Measurements from ENCODE around the gene RNU6-7. TPM values are rescaled to one million over a fixed set of nuclear protein-coding genes. Genes with fewer than 3 reads are reported as not detected.

Gene RNU6-7
- not detected for total RNA-seq

DNA sequence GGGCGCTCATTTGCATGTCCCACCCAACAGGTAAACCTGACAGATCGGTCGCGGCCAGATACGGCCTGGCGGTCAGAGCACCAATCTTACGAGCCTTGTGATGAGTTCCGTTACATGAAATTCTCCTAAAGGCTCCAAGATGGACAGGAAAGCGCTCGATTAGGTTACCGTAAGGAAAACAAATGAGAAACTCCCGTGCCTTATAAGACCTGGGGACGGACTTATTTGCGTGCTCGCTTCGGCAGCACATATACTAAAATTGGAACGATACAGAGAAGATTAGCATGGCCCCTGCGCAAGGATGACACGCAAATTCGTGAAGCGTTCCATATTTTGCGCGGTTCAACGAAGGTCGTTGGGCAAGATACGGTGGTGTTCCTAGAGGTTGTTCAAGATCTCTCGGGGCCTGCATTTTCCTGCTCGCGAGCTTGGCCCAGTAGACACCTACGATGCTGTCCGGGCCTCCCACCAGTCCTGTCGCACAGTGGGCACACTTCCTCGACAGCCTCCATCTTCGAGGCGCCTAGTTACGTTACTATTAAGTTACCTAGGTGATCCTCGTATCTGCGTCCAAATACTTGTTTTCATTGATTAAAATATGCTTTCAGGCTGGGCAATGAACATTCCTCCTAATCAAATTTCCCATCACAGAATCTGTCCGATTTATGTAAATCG is at the start of gene RNU6-7:
TSS of gene RNU6-7 (plus strand) at position 230 of the 675 bp plus-strand sequence.
- intact Hi-C loops (cut with DNase I) = no loop called here
- ATAC-seq (peak; percentile 45), DNase-seq (ENCODE audit: low spot score) (no peak)

DNA sequence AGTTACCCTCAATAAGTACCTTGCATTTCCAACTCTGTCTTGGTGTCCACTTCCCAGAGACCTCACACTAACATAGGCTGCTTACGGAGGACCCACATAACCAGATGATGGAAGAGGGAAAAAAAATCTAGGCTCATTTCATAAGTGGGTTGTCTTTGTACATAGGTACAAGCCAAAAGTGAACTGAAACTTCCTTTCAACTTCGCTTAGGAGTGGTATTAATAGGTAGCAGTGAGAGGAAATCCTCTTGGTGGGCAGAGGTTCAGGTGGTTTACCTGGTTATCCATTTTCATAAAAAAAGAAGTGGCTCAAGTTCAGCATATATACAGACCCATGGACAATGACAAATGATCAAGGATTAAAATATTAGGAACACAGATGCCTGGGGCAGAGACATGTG is 35.8 kb upstream of the RNU6-7 start:
- ATAC-seq = no peak
- DNase-seq (ENCODE audit: low spot score) = no peak
- intact Hi-C loops (cut with DNase I) = no loop called here

DNA sequence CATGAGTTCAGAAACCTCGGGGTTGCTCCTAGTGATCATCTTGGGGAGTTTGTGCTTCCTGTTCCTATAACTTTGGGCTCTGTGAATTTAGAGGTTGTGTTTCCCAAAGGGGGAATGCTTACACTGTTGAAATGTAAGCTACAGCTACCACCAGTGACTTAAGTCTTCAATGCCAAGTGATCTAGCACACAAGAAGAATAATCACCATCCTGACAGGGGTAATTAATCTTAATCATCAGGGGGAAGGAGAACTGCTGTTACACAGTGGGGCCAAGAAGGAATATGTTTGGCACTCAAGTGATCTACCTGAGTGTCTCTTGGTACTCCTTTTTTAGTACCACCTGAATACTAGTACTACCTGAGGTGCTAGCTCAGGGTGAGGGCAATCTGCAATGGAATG is 34.9 kb upstream of the RNU6-7 start:
- intact Hi-C loops (cut with DNase I) = no loop called here
- DNase-seq (ENCODE audit: low spot score) (no peak), ATAC-seq (no peak)

DNA sequence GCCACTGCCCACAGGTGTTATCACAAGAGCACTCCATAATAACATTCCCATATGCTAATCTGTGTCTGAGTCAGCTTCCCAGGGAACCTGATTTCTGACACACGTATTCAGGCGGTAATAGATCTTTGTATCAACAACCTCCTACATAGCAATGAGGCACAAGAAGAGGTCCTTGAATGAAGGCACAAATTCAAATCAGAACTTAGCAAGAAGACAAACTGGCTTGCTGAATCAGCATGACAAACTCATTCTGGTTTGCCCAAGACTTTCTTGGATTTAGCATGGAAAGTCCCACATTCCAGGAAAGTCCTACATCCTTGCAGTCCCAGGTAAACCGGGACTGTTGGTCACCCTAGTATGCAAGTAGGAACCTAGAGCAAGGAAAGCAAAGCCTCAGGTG is 33.9 kb upstream of the RNU6-7 start:
- intact Hi-C loops (cut with DNase I) = no loop called here
- no peak for ATAC-seq

DNA sequence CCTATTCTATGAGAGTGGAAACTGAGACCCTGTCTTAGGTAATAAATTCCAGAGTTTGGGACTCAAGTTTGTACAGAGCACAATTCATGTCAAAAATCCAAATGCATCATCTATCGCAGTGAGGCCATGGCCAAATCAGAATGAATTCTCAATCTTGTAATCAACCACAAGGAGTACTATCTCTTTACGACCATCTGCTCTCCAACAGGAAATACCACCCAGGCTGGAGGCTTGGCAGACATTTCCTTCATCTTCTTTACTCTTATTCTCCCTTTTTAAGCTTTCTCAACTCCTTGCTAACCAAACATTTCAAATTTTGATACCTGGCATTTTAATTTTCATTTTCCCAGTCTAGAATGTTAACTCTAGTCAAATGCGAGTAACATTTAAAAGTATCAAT is 32.7 kb upstream of the RNU6-7 start:
- intact Hi-C loops (cut with DNase I) = no loop called here
- no peak for ATAC-seq
- DNase-seq (ENCODE audit: low spot score) = no peak

More for the DNA sequence above, 33.9 kb upstream of the RNU6-7 start:
- no peak for DNase-seq (ENCODE audit: low spot score)

DNA sequence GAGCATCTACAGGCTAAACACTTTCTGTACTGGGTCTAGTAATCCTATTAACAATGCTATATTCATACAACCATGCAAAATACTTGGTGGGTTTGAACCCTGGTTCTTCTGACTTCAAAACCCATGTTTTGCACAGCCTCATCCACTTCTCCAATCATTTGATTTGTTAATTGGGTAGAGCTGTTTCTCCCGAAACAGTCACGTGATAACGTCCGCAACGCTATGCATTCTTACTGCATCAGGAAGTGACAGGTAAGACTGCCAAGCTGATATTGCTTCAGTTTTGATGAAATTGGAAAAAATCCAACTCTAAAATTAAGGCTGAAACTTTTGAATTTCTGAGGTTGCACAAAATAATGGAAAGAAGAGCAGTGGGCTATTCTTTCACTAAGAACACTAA is 30.4 kb upstream of the RNU6-7 start:
- intact Hi-C loops (cut with DNase I) = no loop called here
- no peak for ATAC-seq
- no peak for DNase-seq (ENCODE audit: low spot score)

DNA sequence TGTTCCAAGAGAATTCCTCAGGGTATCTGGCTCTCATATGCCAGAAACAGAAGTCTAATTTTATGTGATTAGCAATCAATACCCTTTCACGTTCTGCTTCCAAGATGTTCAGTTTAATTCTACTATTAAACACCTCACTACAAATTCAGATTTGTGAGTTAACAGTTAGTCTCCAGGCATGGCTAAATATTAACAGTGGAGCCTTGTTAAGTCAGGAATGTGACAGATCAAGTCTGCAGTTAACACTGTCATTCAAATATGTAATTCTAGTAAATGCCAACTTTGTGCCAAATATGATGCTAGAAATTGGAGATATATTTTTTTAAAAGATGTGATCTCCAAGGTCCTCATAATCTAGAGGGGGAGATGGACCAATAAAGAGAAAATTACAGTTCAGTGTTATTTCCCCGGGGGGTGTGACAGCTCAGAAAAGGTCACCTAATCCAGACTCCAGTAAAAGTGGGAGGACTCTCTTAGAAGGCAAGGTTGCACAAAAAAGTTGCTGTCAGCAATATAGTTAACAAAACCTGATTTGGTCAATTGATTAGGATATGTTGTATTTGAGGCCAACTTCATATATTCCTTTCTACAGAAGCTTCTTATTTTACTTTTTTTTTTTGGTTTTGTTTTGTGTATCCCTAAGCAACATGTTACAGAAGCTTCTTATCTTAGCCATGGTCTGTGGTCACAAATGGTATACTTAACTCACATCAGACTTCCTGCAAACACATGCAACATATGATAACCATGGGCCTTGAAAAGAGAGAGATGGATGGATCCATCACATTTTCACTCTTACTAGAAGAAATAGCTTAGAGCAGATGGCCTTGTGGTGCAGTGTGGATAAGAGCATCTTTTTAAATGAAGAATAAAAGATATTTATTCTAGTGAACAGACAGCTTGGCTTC is 18.4 kb upstream of the RNU6-7 start:
- DNase-seq (ENCODE audit: low spot score) (no peak), ATAC-seq (no peak)
- intact Hi-C loops (cut with DNase I) = no loop called here

DNA sequence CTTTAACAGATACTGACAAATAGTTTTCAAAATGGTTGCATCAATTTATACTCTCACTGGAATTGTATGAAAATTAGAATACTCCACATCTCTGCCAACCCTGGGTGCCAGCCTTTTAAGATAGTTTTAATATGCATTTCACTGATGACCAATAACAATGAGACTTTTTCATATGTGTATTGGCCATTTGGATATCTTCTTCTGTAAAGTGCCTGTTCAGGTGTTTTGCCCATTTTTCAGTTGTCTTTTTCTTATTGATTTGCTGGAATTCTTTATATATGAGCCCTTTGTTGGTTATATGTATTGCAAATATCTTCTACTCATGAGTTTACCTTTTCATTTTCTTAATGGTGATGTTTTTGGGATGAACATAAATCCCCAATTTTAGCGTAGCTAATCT is 16.7 kb upstream of the RNU6-7 start:
- intact Hi-C loops (cut with DNase I) = no loop called here
- DNase-seq (ENCODE audit: low spot score) (no peak), ATAC-seq (no peak)

DNA sequence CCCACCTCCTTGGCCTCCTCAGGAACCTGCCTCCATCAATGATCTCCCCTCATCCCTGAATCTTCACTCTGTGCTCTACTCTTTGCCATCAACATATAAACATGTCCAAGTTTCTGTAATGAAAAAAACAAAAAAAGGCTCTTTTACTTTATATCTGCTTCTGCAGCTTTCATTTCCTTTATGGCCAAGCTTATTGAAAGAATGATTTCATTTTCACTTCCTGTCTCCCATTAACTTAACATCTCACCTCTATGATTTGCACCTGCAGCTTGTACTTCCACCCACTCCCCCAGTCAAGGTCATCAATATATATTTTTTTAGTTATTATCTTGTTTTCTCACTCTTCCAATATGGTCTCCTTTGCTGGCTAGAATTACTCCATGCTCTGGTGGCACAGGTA is 15.6 kb upstream of the RNU6-7 start:
- intact Hi-C loops (cut with DNase I) = no loop called here
- ATAC-seq (no peak), DNase-seq (ENCODE audit: low spot score) (no peak)

DNA sequence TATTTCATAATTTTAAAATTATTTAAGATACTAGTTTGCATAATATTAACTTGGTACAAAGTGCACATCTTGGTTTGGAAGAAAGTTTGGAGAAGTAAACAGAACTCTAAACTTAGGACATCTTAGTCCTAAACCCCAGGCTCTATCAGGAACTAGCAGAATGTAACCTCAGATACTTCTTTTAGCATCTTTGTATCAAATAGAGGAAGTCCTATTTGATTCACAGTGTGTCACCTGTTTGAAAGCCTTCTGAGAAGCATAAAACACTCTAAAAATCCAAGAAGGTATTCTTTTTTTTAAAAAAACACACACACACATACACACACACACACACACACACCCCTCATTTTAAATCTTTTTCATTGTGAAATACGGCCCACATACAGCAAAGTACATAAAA is 12.0 kb upstream of the RNU6-7 start:
- no peak for ATAC-seq
- DNase-seq (ENCODE audit: low spot score) = no peak
- intact Hi-C loops (cut with DNase I) = no loop called here

DNA sequence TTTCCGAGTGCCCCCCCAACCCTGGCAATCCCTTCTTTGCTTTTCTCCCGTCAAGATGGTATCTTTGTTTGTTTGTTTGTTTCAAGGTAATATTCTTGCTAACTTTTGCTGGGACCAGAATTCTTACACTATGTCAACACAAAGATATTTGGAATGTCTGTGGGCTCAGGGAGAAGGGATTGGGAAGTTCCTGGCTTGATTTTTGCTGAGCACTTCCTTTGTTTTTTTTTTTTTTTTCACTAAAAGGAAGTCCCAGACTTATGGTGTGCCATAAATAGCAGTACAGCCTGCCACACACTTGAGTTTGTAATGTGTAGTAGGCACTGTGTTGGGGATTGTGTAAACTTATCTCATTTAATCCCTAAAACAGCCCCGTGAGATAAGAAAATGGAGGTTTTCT is 11.2 kb upstream of the RNU6-7 start:
- intact Hi-C loops (cut with DNase I) = no loop called here
- no peak for ATAC-seq
- no peak for DNase-seq (ENCODE audit: low spot score)

DNA sequence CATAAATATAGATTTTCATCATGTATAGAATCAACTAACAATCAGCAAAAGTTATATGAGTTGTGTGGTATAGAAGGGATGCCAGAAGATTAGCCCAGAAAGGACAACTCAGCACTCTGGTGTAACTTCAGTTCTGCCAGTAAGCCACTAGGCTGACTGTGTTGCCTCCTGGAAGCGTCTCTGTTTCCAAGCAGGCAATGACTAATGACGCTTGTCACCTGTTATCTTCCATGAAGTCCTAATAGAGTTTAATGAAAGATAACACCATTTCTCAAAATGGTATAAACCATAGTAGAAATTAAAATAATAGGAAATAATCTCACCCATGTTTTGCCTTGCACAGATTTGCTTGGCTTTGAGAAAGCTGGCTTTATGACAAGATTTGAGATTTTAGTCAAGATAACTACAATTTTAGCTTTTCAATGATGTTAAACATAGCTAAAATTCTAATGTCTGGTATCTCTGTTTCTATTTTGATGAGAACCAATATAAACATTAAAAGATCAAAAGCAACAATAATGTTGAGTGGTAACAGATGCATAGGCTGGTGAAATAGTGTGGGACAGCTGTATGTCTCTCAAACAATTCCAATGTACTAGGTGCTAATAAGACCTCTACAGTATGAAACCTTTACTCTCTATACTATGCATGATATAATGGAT is 9.0 kb upstream of the RNU6-7 start:
- DNase-seq (ENCODE audit: low spot score) (no peak), ATAC-seq (no peak)
- intact Hi-C loops (cut with DNase I) = no loop called here

DNA sequence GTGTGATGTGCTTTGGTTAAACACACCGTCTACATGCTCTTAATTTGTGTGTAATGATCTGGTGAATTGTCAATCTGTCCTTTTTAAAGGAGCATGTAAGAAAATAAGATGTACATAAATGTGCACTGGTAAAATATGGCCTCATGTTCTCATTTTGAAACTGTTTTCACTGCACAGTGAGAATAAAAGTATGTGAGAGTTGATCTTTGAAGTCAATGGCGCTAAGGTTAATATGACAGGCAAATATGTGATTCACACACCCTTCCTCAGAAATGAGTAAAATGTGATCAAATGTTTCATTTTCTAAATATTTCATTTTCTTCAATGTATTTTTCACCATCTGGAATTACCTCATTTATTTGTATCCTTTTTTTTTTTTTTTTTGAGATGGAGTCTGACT is 8.3 kb upstream of the RNU6-7 start:
- intact Hi-C loops (cut with DNase I) = no loop called here
- DNase-seq (ENCODE audit: low spot score) = no peak
- no peak for ATAC-seq

DNA sequence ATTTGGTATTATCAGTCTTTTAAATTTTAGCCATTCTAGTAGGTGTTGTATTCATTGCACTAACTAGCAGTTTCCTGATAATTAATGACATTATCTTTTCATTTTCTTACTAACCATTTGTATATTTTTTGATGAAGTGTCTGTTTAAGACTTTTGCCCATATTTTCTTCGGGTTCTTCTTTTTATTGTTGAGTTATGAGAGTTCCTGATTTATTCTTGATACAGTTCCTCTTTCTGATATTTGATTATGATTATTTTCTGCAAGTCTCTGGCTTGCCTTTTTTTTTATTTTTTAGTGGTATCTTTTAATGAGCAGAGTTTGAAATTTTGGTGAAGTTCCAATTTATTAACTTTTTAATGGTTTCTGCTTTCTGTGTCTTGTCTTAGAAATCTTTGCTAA is 6.2 kb upstream of the RNU6-7 start:
- no peak for DNase-seq (ENCODE audit: low spot score)
- intact Hi-C loops (cut with DNase I) = no loop called here
- ATAC-seq = no peak

DNA sequence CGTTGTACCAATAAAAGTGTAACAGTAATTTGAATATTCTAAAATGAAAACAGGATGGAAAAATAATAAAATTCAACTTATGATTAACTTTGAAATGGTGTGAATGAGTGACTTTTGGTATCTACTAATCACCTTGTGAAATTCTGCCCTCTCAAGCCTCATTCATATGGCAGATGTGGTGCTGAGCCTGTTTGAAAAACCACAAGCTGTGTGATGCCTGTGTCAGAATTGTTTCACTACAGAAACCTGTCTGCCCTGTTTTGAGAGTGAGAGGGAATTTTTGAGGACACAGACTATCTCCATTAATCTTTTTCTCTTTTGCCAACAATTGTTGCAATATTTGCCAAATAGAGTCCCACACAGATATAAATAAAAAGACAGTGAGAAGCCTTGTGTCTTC is 3.9 kb upstream of the RNU6-7 start:
- intact Hi-C loops (cut with DNase I) = no loop called here
- DNase-seq (ENCODE audit: low spot score) = no peak

DNA sequence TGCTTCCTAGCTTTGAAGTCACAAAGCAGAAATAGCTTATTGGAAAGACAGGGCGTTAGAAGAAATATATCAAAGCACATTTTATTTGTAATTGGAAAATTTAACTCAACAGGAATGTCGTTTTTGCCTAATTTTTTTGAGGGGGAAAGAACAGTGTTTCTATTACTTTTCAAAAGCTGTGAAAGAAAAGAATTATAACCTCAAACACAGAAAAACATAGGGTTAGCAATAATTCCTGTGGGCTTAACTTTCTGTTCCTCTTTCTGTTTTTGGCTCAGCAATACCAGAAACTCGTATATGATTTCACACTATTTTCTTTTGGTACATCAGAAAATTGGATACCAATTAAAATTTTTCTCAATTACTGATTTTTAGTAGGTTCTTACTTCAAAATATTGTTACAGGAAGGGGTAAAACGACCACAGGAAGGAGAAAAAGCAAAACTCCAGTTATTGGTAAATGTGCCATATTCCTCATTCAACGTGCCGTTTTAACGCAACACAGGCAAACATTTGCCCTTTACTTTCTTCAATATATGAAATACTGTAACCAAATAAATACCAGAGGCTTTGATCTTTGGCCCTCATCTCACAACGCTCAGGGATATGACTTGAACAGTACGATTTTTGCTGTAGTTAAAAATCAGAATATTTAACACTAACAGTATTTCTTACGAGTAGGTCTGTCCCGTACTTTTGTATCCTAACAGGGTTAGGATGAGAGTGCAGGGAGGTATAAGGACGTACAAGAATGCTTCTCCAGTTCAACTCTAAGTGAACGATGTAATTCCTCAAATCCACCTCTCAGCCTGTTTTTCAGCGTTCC is 1.3 kb upstream of the RNU6-7 start:
- intact Hi-C loops (cut with DNase I) = no loop called here
- no peak for DNase-seq (ENCODE audit: low spot score)
- no peak for ATAC-seq

More for the DNA sequence above, 3.9 kb upstream of the RNU6-7 start:
- no peak for ATAC-seq

DNA sequence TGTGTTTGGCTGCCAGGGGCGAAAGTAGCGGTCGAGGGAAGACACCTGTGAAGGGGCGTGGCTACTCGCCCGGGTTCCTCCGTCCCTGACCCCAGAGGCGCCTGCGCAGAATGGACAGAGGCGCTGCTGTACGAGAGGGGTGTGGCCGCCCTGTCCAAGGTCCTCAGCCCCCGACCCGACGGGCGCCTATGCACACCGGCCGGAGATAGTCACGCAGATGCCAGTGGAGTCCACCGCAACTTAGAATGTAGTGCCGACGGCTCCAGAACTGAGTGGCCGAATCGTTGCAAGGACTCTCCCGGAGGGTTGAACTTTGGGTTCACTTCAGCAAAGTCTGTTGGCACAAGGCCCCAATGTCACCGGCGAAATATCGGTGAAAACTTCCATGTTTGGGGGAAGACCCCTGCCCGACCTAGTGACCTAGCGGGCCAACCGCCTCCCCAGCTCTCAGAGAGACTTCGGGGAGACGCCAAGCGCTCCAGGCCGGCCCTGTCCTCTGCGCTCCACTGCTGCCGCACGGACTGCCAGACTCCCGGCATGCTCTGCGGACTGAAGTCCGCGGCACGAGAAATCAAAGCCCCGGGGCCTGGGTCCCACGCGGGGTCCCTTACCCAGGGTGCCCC is 541 bp upstream of the RNU6-7 start:
- ATAC-seq (peak; percentile 87), DNase-seq (ENCODE audit: low spot score) (peak; percentile 86)
- intact Hi-C loops (cut with DNase I) = no loop called here

DNA sequence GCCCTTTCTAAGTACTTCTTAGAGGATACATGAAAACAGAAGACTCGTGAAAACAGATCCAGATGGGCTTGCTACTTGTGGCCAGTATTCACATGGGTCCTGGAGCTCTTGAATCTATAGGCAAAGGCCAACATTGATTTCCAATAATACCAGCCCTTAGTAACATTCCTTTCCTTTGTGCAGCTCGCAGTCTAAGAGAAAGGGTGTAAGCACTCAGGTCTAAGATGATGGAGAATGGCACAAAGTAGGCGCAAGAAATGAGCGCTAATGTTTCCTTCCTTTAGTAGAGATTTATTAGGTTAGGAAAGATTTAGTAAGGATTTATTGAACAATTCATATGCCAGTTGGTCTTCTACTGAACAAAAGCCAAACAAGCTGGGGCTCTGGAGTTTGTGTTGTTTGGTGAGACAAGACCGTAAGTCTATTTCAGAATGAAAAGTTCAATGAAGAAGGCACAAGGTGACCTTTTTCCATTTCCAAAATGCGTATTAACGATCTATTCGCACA is 699 bp downstream of the RNU6-7 start:
- intact Hi-C loops (cut with DNase I) = no loop called here
- DNase-seq (ENCODE audit: low spot score) (no peak), ATAC-seq (peak; percentile 10)
